Hematopoietic multipotent progenitor cell treated with erythropoietin and hydrocortisone succinate and interleukin-3 and kit ligand, for 17 days (in vitro differentiated cells): Measurements from ENCODE around the gene RNF11.
"Not testable (repeated sequence)": the region's sequence is repeated elsewhere in the genome, so short reads cannot be mapped to it uniquely, and the experiment has no call there.

Experiments used
- DNase-seq: peaks from one replicate; pipeline ENCODE4 v3.0.0-alpha.2; 2015; ENCODE audit warnings: low spot score

Gene RNF11

GRCh38 chr1:51228471-51228870, 7.6 kb upstream of the RNF11 start:
- DNase-seq = not testable (repeated sequence)

GRCh38 chr1:51230501-51231078, 5.5 kb upstream of the RNF11 start:
- no peak for DNase-seq

GRCh38 chr1:51231120-51231519, 5.0 kb upstream of the RNF11 start:
- no peak for DNase-seq

- no peak for DNase-seq
Observed at GRCh38 chr1:51231896-51232295, 4.2 kb upstream of the RNF11 start.

- not testable (repeated sequence) for DNase-seq
Observed at GRCh38 chr1:51234236-51234635, 1.8 kb upstream of the RNF11 start.

GRCh38 chr1:51234721-51235425, 1.2 kb upstream of the RNF11 start:
- DNase-seq = peak; percentile 95

- DNase-seq = peak; percentile 72
Observed at GRCh38 chr1:51236531-51237350, 668 bp downstream of the RNF11 start.

GRCh38 chr1:51237351-51238033, 1.4 kb downstream of the RNF11 start:
- peak; percentile 73 for DNase-seq

- DNase-seq = no peak
Observed at GRCh38 chr1:51238034-51238403, 1.9 kb downstream of the RNF11 start.

- DNase-seq = no peak
Observed at GRCh38 chr1:51240084-51240483, 4.0 kb downstream of the RNF11 start.

- peak; percentile 7 for DNase-seq
Observed at GRCh38 chr1:51241119-51241518, 5.0 kb downstream of the RNF11 start.

GRCh38 chr1:51242546-51242945, 6.5 kb downstream of the RNF11 start:
- no peak for DNase-seq

GRCh38 chr1:51247022-51247421, 10.9 kb downstream of the RNF11 start:
- DNase-seq = peak; percentile 6

GRCh38 chr1:51247499-51247898, 11.4 kb downstream of the RNF11 start:
- DNase-seq = no peak

GRCh38 chr1:51249445-51249844, 13.4 kb downstream of the RNF11 start:
- DNase-seq = no peak

GRCh38 chr1:51250729-51251128, 14.7 kb downstream of the RNF11 start:
- DNase-seq = not testable (repeated sequence)

GRCh38 chr1:51251165-51251564, 15.1 kb downstream of the RNF11 start:
- not testable (repeated sequence) for DNase-seq

GRCh38 chr1:51252366-51252765, 16.3 kb downstream of the RNF11 start:
- no peak for DNase-seq

GRCh38 chr1:51253691-51254090, 17.6 kb downstream of the RNF11 start:
- DNase-seq = no peak

GRCh38 chr1:51255331-51255730, 19.3 kb downstream of the RNF11 start:
- no peak for DNase-seq

- peak; percentile 42 for DNase-seq
Observed at GRCh38 chr1:51263147-51263877, 27.2 kb downstream of the RNF11 start.

- DNase-seq = no peak
Observed at GRCh38 chr1:51264451-51264850, 28.4 kb downstream of the RNF11 start.
